ENCODE measurements around the gene TYSND1.
"Not testable (repeated sequence)": the region's sequence is repeated elsewhere in the genome, so short reads cannot be mapped to it uniquely, and the experiment has no call there.

The TYSND1 gene

DNA sequence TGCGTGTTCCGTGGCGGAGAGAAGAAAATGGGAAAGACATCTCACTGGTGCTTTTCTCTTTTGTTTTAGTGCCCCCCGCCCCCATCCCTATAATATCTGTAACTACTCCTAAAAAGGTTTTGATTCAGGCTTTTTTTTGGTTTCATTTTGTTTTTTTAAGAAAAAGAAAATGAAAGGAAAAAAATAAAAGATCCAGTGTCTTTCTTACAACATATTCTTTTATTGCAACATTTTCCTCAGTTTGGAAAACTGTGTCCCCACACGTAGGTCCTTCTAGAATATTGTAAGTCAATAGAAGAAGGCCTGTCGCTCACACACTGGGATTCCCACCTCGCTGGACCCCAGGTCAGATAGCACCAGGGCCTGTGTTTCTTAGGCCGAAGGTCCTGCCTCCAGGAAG is 34.4 kb downstream of the TYSND1 start:
- in situ Hi-C loops (cut with MboI; ENCODE audit: low sequenced_read_pairs): no loop called here

DNA sequence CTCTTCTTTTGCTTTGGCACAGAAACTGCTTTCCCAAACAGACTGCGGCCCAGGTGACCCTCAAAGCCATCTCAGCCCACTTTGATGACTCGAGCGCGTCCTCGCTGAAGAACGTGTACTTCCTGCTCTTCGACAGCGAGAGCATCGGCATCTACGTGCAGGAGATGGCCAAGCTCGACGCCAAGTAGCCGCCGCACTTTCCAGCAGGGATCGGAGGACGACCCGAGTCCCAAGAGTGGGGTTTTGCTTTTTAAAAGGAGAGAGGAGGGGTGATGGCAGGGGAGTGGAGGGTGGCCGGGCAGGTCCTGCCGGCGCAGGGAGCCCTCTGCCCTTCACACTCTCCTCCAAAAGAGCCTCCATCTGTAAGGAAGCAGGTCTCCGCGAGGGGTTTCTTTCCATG is 35.0 kb downstream of the TYSND1 start:
- in situ Hi-C loops (cut with MboI; ENCODE audit: low sequenced_read_pairs): no loop called here

DNA sequence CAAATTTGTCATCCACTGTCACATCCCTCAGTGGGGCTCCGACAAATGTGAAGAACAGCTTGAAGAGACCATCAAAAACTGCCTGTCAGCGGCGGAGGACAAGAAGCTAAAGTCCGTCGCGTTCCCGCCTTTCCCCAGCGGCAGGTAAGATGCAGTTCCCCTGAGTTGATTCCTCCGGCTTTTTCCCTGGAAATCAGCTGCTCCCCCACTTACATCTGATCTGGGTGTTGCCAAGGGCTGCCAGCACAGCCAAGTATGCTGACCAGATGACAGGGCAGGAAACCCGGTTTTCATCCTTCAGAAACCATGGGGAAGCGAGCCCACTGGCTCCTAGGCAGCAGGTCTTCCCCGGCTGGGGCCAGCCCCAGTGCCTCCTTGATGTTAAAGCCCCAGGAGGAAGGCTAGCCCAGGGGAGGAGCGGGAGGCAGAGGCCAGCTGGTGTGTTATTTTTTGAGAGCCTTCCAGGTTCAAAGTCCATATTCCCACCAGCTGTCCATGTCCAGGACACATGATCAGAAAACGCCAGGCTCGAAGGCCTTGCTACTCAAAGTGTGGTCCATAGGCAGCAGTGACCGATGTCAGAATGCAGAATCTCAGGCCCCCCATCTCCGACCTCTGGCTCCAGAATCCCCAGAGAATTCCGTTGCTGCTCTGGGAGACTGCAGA is 37.3 kb downstream of the TYSND1 start:
- in situ Hi-C loops (cut with MboI; ENCODE audit: low sequenced_read_pairs): no loop called here

DNA sequence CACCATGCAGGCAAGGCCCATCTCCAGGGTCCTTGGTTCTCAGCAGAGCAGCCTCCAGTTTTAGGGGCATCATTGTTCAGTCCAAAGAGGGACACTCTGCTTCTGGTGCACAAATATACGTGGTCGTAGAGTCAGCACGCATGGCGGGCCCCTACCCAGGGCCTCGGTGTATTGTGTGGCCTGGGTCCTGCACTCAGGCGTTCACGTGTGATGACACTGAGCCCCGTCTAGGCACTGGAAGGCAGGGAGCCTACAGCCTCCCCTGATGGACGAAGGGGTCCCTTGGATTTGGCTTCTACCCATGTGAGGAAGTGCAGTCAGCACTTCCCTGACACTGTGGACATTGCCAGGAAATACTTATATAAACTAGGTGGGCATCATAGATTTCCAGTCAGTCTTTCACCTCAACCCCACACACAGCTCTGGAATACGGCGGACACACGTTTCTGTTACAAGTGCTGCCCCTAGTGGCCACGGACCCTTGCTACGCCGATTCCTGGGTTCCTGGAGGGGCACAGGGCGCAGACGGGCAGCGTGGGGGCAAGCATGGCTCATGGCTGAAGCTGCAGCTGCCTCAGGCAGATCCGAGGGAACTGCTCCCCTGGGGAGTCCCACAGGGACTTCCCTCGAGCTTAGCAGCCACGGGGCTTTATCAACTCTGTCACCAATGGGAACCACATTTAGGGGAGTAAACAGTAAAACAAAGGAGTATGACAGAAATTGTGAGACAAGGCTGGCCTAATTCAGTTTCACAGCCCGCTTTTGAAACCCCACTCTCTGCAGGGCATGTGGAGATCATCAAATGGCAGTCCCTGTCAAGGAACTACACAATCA is 39.3 kb downstream of the TYSND1 start:
- in situ Hi-C loops (cut with MboI; ENCODE audit: low sequenced_read_pairs): no loop called here

DNA sequence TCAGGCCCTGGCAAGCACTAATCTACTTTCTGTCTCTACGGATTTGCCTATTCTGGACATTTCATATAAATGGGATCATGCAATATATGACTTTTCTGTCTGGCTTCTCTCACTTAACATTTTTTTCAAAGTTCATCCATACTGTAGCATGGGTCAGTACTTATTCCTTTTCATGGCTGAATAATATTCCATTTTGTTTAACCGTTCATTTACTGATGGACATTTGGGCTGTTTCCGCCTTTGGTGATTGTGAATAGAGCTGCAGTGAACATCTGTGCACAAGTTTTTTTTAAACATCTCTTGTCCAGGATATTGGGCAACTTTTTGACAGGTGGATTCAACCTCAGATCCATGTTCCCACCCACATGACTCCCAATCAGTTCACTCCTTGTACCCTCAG is 44.8 kb downstream of the TYSND1 start:
- in situ Hi-C loops (cut with MboI; ENCODE audit: low sequenced_read_pairs): no loop called here

DNA sequence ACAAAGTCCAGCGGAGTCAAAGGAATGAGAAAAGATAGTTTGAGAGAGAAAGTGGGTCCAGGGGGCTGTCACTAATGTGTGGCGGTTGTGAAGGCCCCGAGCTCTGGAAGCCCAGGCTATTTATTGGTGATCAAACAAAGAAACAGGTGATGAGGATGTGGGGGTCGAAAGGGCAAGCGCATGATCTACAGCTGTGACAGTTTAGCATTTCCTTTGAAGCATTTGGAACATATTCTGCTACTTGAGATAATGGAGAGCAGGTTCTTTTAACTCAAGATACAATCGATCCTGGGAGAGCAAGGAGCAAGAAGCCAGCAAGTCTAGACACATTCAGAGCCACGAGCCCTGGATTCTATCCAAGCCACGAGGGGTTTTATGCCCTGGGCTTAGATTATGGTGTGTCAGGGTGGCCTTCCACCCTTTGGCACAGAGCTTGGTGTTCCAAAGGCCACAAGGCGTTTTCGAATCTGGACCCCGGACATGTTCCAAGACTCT is 45.4 kb downstream of the TYSND1 start:
- in situ Hi-C loops (cut with MboI; ENCODE audit: low sequenced_read_pairs): not testable (repeated sequence)

DNA sequence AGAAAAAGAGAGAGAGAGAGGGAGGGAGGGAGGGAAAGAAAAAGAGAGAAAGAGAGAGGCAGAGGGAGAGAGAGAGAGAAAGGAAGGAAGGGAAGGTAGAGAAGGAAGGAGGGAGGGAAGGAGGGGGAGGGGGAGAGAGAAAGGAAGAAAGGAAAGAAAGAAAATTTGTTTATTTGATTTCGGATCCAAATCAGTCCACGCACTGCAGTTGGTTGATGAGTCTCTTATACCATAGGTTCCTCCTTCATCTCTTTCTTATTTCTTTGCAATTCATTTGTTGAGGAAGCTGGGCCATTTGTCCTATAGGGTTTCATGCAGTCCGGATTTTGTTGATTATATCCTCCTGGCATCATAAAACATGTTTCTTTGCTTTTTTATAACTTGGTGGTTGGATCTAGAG is 48.2 kb downstream of the TYSND1 start:
- in situ Hi-C loops (cut with MboI; ENCODE audit: low sequenced_read_pairs): no loop called here

DNA sequence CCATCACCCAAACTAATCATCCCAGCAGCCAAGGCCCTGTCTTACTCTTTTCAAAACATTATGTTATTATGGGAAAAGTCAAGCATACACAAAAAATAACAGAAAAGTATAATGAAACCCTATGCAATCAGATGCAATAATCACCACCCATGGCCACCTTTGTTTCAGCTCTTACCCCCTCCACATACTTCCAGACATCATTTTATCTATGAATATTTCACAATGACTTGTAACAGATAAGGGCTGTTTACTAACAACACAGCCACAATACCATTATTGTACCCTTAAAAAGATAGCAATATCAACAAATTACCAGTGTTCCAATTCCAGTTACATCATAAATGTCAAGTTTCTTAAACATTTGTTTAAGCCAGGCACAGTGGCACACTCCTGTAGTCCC is 49.0 kb downstream of the TYSND1 start:
- in situ Hi-C loops (cut with MboI; ENCODE audit: low sequenced_read_pairs): no loop called here

DNA sequence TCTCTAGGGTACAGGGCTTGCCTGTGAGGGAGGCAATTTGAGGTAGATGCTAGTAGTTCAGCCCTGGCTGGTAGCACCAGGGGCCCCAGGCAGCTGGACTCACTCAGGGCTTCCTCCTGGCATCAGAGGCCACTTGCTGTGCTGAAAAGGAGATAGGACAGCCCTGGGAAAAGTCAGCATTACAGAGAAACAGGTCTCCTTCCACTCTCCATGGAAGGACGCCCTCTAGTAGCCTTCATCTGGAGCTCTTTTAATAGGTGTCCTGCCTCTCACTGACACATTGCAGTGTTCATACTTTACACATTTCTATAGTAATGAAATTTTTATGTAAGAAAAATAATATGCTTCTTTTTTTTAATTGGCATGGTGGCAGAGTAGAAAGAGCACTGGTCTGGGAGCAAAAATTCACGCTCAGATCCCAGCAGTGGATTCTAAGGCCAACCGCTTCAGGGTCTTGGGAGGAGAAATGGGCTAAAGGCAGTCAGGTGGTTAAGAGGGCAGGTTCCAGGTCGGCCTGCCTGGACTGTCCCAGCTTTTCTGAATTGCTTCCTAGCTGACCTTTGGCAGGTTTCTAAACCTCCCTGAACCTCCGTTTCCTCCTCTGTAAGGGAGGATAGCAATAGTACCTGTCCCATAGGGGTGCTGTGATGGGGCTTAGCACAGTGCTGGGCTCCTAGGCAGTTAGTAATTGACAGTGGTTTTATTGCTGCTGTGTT is 49.6 kb downstream of the TYSND1 start:
- in situ Hi-C loops (cut with MboI; ENCODE audit: low sequenced_read_pairs): no loop called here

DNA sequence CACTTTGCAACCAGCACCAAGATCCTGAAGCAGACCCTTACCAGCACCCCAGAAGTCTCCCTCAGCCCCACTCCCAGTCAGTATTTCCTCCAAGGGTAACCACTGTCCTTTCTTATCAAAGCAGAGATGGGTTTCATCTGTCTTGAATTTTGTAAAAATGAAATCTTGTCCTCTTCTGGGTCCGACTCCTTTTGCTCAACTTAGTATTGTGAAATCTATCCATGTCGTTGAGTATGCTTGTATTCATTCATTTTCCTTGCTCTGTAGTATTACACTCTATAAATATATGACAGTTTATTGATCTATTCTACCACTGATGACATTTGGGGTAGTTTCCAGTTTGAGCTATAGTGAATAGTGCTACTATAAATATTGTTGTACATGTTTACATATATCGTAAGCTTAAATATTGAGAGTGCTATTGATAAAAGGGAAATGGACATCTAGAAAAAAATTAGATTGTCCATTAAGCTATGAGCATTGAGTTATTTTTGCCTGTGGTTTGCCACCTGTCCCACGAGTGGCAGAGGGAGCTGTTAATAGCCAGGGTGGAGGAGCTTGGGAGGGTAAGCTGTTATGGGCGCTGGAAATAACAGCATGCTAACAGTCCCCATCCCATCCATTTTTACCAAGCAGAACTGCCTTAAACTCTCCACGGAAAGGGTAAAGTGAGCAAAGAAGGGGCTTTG is 50.3 kb downstream of the TYSND1 start:
- in situ Hi-C loops (cut with MboI; ENCODE audit: low sequenced_read_pairs): no loop called here

DNA sequence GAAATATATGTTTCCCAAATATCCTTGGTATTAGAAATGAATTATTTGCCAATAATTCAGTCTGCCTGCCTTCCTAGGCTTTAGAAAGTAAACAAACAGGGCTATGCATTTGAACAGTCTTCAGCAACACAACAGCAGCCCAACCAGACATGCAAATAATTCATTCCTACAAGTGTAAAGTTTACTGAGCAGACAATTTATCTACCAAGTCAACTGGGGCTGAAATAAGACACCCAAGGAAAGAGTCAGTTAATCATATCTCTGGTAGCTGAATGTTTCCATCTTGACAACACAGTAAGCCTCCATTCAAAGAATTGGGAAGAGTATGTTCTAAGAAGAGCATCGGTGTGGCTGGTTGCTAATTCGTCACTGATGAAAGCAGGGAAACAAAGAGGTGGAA is 52.2 kb downstream of the TYSND1 start:
- in situ Hi-C loops (cut with MboI; ENCODE audit: low sequenced_read_pairs): no loop called here

DNA sequence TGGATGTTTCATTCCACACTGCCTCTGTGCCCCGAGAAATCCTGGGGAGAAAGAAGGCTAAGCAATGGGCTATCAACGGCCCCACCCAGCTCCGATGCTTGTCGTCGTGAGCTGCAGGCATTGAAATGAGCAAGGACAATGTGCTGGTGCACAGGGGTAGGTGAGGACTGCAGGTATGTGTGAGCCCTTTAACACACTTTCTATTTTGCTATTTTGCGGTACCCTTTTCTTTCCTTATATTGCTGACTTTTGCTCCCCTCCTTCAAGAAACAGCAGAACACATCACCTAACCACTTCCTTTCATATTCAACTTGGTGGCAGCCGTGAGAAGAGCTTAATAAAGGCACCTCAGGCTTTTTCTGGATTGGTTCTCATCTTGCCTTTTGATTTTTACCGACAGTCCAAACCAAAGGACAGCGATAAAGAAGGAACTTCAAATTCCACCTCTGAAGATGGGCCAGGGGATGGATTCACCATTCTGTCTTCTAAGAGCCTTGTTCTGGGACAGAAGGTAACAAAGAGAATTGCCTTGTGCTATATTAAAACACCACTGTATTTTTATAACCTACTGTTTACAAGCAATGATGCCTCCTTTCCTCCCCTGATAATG is 53.1 kb downstream of the TYSND1 start:
- in situ Hi-C loops (cut with MboI; ENCODE audit: low sequenced_read_pairs): no loop called here

DNA sequence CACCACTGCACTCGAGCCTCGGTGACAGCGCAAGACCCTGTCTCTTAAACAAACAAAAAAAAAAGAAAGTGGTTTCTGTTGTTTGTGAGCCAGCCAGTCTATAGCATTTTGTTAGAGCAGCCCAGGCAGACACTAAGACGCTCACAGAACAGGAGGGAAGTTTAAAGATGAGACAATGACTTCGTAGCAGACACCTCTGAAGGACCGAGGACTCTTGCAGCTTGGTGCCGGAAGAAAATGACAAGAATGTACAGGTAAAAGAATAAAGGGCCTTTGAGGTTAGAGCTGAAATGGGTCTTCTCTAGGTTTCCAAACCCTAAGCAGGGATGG is 54.1 kb downstream of the TYSND1 start:
- in situ Hi-C loops (cut with MboI; ENCODE audit: low sequenced_read_pairs): no loop called here

DNA sequence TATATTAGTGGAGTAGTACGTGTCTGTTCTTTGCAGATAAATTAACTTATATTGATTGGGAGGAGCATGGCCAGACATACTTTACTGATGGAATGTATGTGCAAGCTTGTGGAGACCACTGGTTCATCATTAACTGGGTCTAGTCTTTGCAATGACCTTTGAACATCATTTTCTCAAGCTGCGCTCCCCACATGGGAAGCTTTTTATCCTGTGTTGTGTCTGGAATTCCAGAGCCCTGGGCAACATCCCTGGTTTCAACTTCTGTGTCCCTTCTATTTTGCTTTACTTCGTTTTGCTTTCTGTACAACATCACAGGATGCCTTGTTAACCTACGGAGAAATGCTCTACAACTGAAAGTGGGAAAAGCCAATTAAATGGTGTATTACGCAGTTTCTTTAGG is 55.5 kb downstream of the TYSND1 start:
- in situ Hi-C loops (cut with MboI; ENCODE audit: low sequenced_read_pairs): no loop called here

DNA sequence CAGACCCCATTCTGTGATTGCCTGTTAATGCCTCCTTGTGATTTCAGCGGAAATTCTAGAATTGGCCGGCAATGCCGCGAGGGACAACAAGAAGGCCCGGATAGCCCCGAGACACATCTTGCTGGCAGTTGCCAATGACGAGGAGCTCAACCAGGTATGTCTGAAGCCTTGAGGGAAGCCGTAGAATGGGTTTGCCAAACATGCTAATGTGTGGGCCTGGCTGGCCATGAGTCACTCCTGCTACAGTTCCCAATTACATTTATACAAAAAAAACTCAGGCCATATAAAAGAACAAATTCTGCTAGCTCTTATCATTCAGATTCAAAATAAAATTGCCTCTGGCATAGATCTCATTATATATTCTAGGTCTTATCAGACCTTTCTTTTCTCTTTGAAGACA is 56.5 kb downstream of the TYSND1 start:
- in situ Hi-C loops (cut with MboI; ENCODE audit: low sequenced_read_pairs): no loop called here

DNA sequence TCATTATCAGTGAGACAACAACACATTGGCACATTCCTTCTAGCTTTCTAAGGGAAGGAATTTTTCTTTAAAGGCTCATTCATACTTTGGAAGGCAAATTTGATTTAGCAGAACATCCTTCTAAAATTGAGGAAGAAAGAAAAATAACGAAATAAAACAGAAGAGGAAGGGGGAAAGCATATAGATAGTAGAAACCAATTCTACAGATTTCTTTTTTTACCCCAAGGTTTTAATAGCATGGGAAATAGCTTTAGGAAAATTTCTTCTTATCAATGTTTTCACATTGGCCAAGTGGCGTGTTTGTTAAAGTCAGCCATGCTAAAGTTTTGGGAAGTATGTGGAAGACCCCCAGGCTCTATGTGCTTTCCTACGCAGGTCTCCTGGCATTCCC is 58.2 kb downstream of the TYSND1 start:
- in situ Hi-C loops (cut with MboI; ENCODE audit: low sequenced_read_pairs): no loop called here

Measured in hTERT RPE-1 (cell line).